ENCODE measurements around the gene VPS35.

GRCh38 chr16:46736695-46737094, 47.7 kb upstream of the VPS35 start:
- no peak for TF ChIP-seq CTCF (IDR thresholded peaks at IDR 0.05)
- no peak for TF ChIP-seq POLR2A (IDR thresholded peaks at IDR 0.05)
